GM19025 (cell line): ENCODE measurements around the gene POLR3GL.

Experiments used
- ATAC-seq: cut with Tn5 transposase; IDR thresholded peaks from one replicate; pipeline ENCODE4 v1.9.1; 2021; ENCODE audit warnings: mild to moderate bottlenecking, low read depth, moderate library complexity; ENCODE audit not compliant: unreplicated experiment

POLR3GL gene

GRCh38 chr1:145947551-145947950 is 16.9 kb upstream of the POLR3GL start:
- ATAC-seq: no peak

- ATAC-seq: no peak
These were observed 15.3 kb upstream of the POLR3GL start for GRCh38 chr1:145949219-145949618.

GRCh38 chr1:145951526-145951925 is 13.0 kb upstream of the POLR3GL start:
- ATAC-seq: no peak

GRCh38 chr1:145952903-145953302 is 11.6 kb upstream of the POLR3GL start:
- no peak for ATAC-seq

GRCh38 chr1:145953861-145954260 is 10.6 kb upstream of the POLR3GL start:
- ATAC-seq: no peak

- no peak for ATAC-seq
These were observed 9.1 kb upstream of the POLR3GL start for GRCh38 chr1:145955436-145955835.

- no peak for ATAC-seq
These were observed 8.1 kb upstream of the POLR3GL start for GRCh38 chr1:145956361-145956760.

GRCh38 chr1:145956781-145957442 is 7.6 kb upstream of the POLR3GL start:
- no peak for ATAC-seq

GRCh38 chr1:145957443-145958319 is 6.8 kb upstream of the POLR3GL start, which contains the start of gene LIX1L:
Gene LIX1L (minus strand): TSS chr1:145958017. CDS start chr1:145957927, 90 bp downstream.
- peak; percentile 89 for ATAC-seq

GRCh38 chr1:145958734-145959133 is 5.8 kb upstream of the POLR3GL start:
- ATAC-seq: no peak

- ATAC-seq: no peak
These were observed 5.2 kb upstream of the POLR3GL start for GRCh38 chr1:145959333-145959732.

- ATAC-seq: no peak
These were observed 4.5 kb upstream of the POLR3GL start for GRCh38 chr1:145959957-145960467.

- no peak for ATAC-seq
These were observed 3.9 kb upstream of the POLR3GL start for GRCh38 chr1:145960468-145961108.

- no peak for ATAC-seq
These were observed 3.4 kb upstream of the POLR3GL start for GRCh38 chr1:145961109-145961424.

- no peak for ATAC-seq
These were observed 2.9 kb upstream of the POLR3GL start for GRCh38 chr1:145961425-145962156.

- no peak for ATAC-seq
These were observed 2.1 kb upstream of the POLR3GL start for GRCh38 chr1:145962157-145963102.

- no peak for ATAC-seq
These were observed 1.0 kb upstream of the POLR3GL start for GRCh38 chr1:145963265-145964019.

- no peak for ATAC-seq
These were observed 742 bp downstream of the POLR3GL start for GRCh38 chr1:145965119-145965744.
